Measurements from ENCODE around the gene RBL2. TPM values are rescaled to one million over a fixed set of nuclear protein-coding genes. Genes with fewer than 3 reads are reported as not detected.
A peak's percentile ranks its signal among the peaks of the same experiment; 100 is the strongest.

RBL2 gene
- total and polyA plus RNA-seq, 2 donors (not counting 3 experiments of a cell fraction or from before 2014, with no cell fraction given) = 22.5 to 30.7 TPM

DNA sequence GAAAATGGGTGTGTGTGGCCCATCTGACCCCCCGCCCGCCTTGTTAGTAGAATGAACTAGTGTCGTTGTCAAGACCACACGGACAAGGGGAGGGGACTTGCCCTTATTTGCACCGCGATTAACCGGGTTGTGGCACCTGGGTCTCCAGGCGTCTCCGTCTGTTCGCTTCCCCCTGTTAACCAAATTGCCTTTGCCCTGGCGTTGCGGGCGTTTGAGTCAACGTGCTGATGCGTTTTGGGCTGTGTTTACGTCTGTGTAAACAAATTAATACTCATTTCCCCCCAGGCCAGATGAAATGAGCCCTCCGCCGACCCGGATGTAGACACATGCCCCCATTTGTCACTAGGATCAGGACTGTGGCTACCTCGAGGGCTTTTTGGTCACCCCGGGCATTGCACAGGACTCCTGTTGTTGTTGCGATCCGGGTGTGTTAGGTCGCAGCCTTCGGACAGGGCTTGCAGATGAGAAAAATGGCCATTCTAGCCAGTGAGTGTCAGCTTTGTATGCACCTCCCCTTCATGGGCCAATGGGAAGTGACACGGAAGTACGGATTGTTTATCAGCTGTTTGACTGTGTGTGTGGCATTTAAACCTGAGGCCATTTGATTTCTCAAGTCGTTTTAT lies 906 bp downstream of the RBL2 start:
- peak overlapping the region; percentile 81 to 90 (median 81) for H3K4me3 ChIP-seq (replicated peaks in 1 of 3; ENCODE audit: insufficient read depth in 1 of 3, low read depth in 1 of 3, low read length in 3 of 3)
- TSS peak; percentile 74 for BruUV-seq (replicated peaks)
- peak overlapping the region; percentile 85 for H3K9ac ChIP-seq (replicated peaks; ENCODE audit: extremely low read depth, insufficient read depth, low read length)
- no peaks in the 10 kb centered on the region for H3K27me3 ChIP-seq (ENCODE audit: control insufficient read depth in 2 of 2, insufficient read depth in 2 of 2, low read length in 2 of 2)
- ChIA-PET POLR2A (no interaction called here), CTCF (interaction anchor here (1.0 to 1.2 kb wide), 2 partner anchors 29 to 81 kb away, joined by 4 read pairs; no protein-coding TSS in a partner anchor)
- intact Hi-C loops (cut with micrococcal nuclease) (loop anchor here (1.0 to 10.0 kb wide), 3 partner anchors 68 to 380 kb away; partner anchors contain the start of genes AKTIP, CHD9 and CHD9NB), dilution Hi-C loops (cut with MboI; ENCODE audit: extremely low pct_ligation_motif_present, low sequenced_read_pairs) (no loop called here)
- H3K36me3 ChIP-seq (ENCODE audit: control insufficient read depth in 2 of 2, extremely low read depth in 1 of 2, insufficient read depth in 2 of 2, low read length in 2 of 2) = no peaks in the 10 kb centered on the region
- H4K20me1 ChIP-seq (replicated peaks; ENCODE audit: control insufficient read depth, extremely low read depth, insufficient read depth, low read length) = no peaks in the 10 kb centered on the region
- H3K9me3 ChIP-seq (replicated peaks; ENCODE audit: control insufficient read depth, insufficient read depth, low read length) = no peaks in the 10 kb centered on the region
- peak; percentile 85 for FAIRE-seq
- H3K4me1 ChIP-seq (ENCODE audit: control insufficient read depth, extremely low read depth, insufficient read depth, low read length) = peaks cover 5% of the 10 kb centered on the region
- DNase-seq (ENCODE audit: low read depth, low spot score) = peak; percentile 93
- H2AFZ ChIP-seq (ENCODE audit: low read depth, low read length) = peak overlapping the region; percentile 86
- H3K79me2 ChIP-seq (ENCODE audit: control insufficient read depth, insufficient read depth, low read length) = peaks cover 28% of the 10 kb centered on the region
- peak; percentile 37 for TF ChIP-seq POLR2A (IDR thresholded peaks at IDR 0.05; ENCODE audit: low read depth, low read length)
- TF ChIP-seq GATA2 (IDR thresholded peaks at IDR 0.05; ENCODE audit: insufficient read depth, insufficient read length, low read depth, low read length) = peak; percentile 8
- TF ChIP-seq MYC (IDR thresholded peaks at IDR 0.05; ENCODE audit: low read depth, low read length) = no peak
- TF ChIP-seq, protein P1, sequence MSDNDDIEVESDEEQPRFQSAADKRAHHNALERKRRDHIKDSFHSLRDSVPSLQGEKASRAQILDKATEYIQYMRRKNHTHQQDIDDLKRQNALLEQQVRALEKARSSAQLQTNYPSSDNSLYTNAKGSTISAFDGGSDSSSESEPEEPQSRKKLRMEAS (IDR thresholded peaks at IDR 0.05; ENCODE audit: insufficient read depth, insufficient read length) = no peak
- TF ChIP-seq POLR2AphosphoS5 (IDR thresholded peaks at IDR 0.05; ENCODE audit: insufficient read depth, low read depth, low read length) = peak; percentile 31
- peak overlapping the region; percentile 92 for H3K4me2 ChIP-seq (ENCODE audit: insufficient read depth, low read length)
- H3K27ac ChIP-seq (ENCODE audit: insufficient read depth, low read depth, low read length) = peak overlapping the region; percentile 78
- no peaks in the 10 kb centered on the region for H3K9me1 ChIP-seq (replicated peaks; ENCODE audit: control insufficient read depth, extremely low read depth, insufficient read depth, low read length)

DNA sequence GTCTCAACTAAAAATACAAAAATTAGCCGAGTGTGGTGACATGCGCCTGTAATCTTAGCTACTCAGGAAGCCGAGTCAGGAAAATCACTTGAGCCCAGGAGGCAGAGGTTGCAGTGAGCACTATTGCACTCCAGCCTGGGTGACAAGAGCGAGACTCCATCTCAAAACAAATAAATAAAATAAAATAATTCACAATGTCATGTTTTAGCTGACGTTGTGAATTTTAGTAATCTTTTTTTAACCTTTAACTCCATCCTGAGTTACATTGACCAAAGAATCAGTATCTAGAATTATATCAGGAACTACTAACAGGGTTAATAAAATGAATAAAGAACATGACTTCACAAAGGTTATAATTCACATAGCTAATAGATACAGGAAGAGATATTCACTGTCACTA lies 5.9 kb downstream of the RBL2 start:
- Histone ChIP-seq H3K9ac (replicated peaks; ENCODE audit: extremely low read depth, insufficient read depth, low read length) (no peak overlapping the region), H3K9me3 (replicated peaks; ENCODE audit: control insufficient read depth, insufficient read depth, low read length) (no peaks in the 10 kb centered on the region), H2AFZ (ENCODE audit: low read depth, low read length) (no peak overlapping the region), H3K9me1 (replicated peaks; ENCODE audit: control insufficient read depth, extremely low read depth, insufficient read depth, low read length) (no peaks in the 10 kb centered on the region), H3K36me3 (ENCODE audit: control insufficient read depth in 2 of 2, extremely low read depth in 1 of 2, insufficient read depth in 2 of 2, low read length in 2 of 2) (no peaks in the 10 kb centered on the region), H3K27me3 (ENCODE audit: control insufficient read depth in 2 of 2, insufficient read depth in 2 of 2, low read length in 2 of 2) (no peaks in the 10 kb centered on the region), H3K4me2 (ENCODE audit: insufficient read depth, low read length) (no peak overlapping the region), H4K20me1 (replicated peaks; ENCODE audit: control insufficient read depth, extremely low read depth, insufficient read depth, low read length) (no peaks in the 10 kb centered on the region), H3K4me1 (ENCODE audit: control insufficient read depth, extremely low read depth, insufficient read depth, low read length) (peaks cover 5% of the 10 kb centered on the region), H3K4me3 (replicated peaks in 1 of 3; ENCODE audit: insufficient read depth in 1 of 3, low read depth in 1 of 3, low read length in 3 of 3) (no peak overlapping the region), H3K79me2 (ENCODE audit: control insufficient read depth, insufficient read depth, low read length) (peaks cover 24% of the 10 kb centered on the region), H3K27ac (ENCODE audit: insufficient read depth, low read depth, low read length) (no peak overlapping the region)
- CTCF ChIA-PET = interaction anchor here (1.1 kb wide), 1 partner anchor 16 kb away, joined by 3 read pairs; no protein-coding TSS in a partner anchor
- intact Hi-C loops (cut with micrococcal nuclease) (no loop called here), dilution Hi-C loops (cut with MboI; ENCODE audit: extremely low pct_ligation_motif_present, low sequenced_read_pairs) (no loop called here)
- POLR2A ChIA-PET = no interaction called here
- no peak for TF ChIP-seq EZH2 (IDR thresholded peaks at IDR 0.05; ENCODE audit: borderline replicate concordance, low read depth, low read length, severe bottlenecking)
- no peak for TF ChIP-seq POLR2A (IDR thresholded peaks at IDR 0.05; ENCODE audit: low read depth, low read length)
- no peak for TF ChIP-seq FOS (IDR thresholded peaks at IDR 0.05; ENCODE audit: borderline replicate concordance, insufficient read depth, low read length)
- no peak for TF ChIP-seq POLR2AphosphoS5 (IDR thresholded peaks at IDR 0.05; ENCODE audit: insufficient read depth, low read depth, low read length)
- TF ChIP-seq JUN (IDR thresholded peaks at IDR 0.05; ENCODE audit: borderline replicate concordance, insufficient read depth, insufficient read length, low read depth) = no peak
- no peak for TF ChIP-seq GATA2 (IDR thresholded peaks at IDR 0.05; ENCODE audit: insufficient read depth, insufficient read length, low read depth, low read length)
- TF ChIP-seq MYC (IDR thresholded peaks at IDR 0.05; ENCODE audit: low read depth, low read length) = no peak
- DNase-seq (ENCODE audit: low read depth, low spot score) (no peak), FAIRE-seq (no peak)
- no TSS peak for BruUV-seq (replicated peaks)

Measured in endothelial cell of umbilical vein (primary cell).